Stomach (tissue), 9 donors: ENCODE data around the gene SBF1. TPM values are rescaled to one million over a fixed set of nuclear protein-coding genes. Genes with fewer than 3 reads are reported as not detected.

Source experiments
- DNase-seq, 2 donors: peaks; one replicate each; pipeline versions ENCODE4 v3.0.0 to v3.0.0-alpha.2; 2013 to 2019
- H3K27ac ChIP-seq, 5 donors: fragments of 200-600 bp in 4 of 5; sonication (generic) in 4 of 5; one replicate each; pipeline ENCODE4 v1.5.1; 2013 to 2019; ENCODE audit warnings: mild to moderate bottlenecking in 1 of 5, moderate library complexity in 1 of 5
- H3K27me3 ChIP-seq, 3 donors: fragments of 200-600 bp; sonication (generic); one replicate each; pipeline ENCODE4 v1.5.1; 2017 to 2019; ENCODE audit warnings: mixed run types in 1 of 3
- H3K36me3 ChIP-seq, 4 donors: fragments of 200-600 bp; sonication (generic); 1 replicate in 3 of 4; 2 replicates in 1 of 4; pipeline ENCODE4 v1.5.1; 2016 to 2019
- H3K4me1 ChIP-seq, 4 donors: fragments of 200-600 bp; sonication (generic); one replicate each; pipeline ENCODE4 v1.5.1; 2016 to 2019
- H3K4me3 ChIP-seq, 4 donors: fragments of 200-600 bp; sonication (generic) in 3 of 4; one replicate each; pipeline ENCODE4 v1.5.1; 2016 to 2019; ENCODE audit warnings: mild to moderate bottlenecking in 1 of 4
- H3K9me3 ChIP-seq, 4 donors: fragments of 200-600 bp; sonication (generic); one replicate each; pipeline ENCODE4 v1.5.1; 2016 to 2019
- CTCF ChIP-seq, 7 experiments: fragments of 450-650 bp in 4 of 7; fragments of 200-600 bp in 3 of 7; sonication (generic) in 3 of 7; IDR thresholded peaks; one replicate each; pipeline ENCODE4 v1.5.1; 2016 to 2019; ENCODE audit warnings: antibody characterized with exemption in 7 of 7, control low read depth in 2 of 7, mild to moderate bottlenecking in 1 of 7
- EP300 ChIP-seq: sonication (generic); formaldehyde crosslinking; IDR thresholded peaks from one replicate; pipeline ENCODE4 v1.6.1; 2017; ENCODE audit warnings: antibody characterized with exemption
- POLR2A ChIP-seq, 4 donors: fragments of 450-650 bp; IDR thresholded peaks; one replicate each; pipeline ENCODE4 v1.6.1; 2016; ENCODE audit warnings: antibody characterized with exemption in 4 of 4, control low read depth in 2 of 4, mild to moderate bottlenecking in 1 of 4, moderate library complexity in 1 of 4
- POLR2AphosphoS5 ChIP-seq, 3 donors: sonication (generic); formaldehyde crosslinking; IDR thresholded peaks; one replicate each; pipeline ENCODE4 v1.6.1; 2016; ENCODE audit warnings: antibody characterized with exemption in 3 of 3
- WGBS, 5 donors: extraction: QIAGEN DNeasy Blood & Tissue Kit in 3 of 5; methylation state at CpG; one replicate each; pipeline versions ENCODE4 v1.1.5 to v1.1.7; 2013 to 2018; 5-methylcytosine and 5-hydroxymethylcytosine counted together
- intact Hi-C: fragments of 100-400 bp; cut with DNase I; formaldehyde crosslinking; loops from one replicate; pipeline ENCODE4 v1.15.1; 2023; ENCODE audit warnings: low total_unique reads
- polyA plus RNA-seq, 3 donors: library from polyadenylated mRNA; stranded (reverse); fragments of 200-250 nt; gene quantifications; one replicate each; pipeline ENCODE4 v1.2.3, GENCODE V29; 2013
- total RNA-seq, 5 donors: library from RNA; depleted of rRNA; stranded (reverse); fragments of >200 nt; gene quantifications; one replicate each; pipeline versions ENCODE4 v1.1.0 to v1.2.3, GENCODE V29; 2014 to 2016
- donor health status: healthy with polysubstance abuse.
- donor health status: Bipolar disorder and iron deficiency.
- donor health status: healthy.

SBF1 gene
- total and polyA plus RNA-seq, 8 donors, result 9.6 to 122 (median 50.6) TPM

GRCh38 chr22:50422046-50422445 lies 52.8 kb downstream of the SBF1 start:
- Histone ChIP-seq H3K4me3 (no peak overlapping the region), H3K9me3 (no peaks in the 10 kb centered on the region), H3K4me1 (no peaks in the 10 kb centered on the region), H3K27ac (no peak overlapping the region), H3K27me3 (no peaks in the 10 kb centered on the region), H3K36me3 (peaks cover 70 to 100% (median 98%) of the 10 kb centered on the region in 4 donors)
- TF ChIP-seq POLR2AphosphoS5 (IDR thresholded peaks at IDR 0.05), result no peak
- TF ChIP-seq CTCF (IDR thresholded peaks at IDR 0.05), result no peak
- TF ChIP-seq POLR2A (IDR thresholded peaks at IDR 0.05), result no peak
- no peak for TF ChIP-seq EP300
- intact Hi-C loops, result no loop called here
- 92 to 96% (median 94%) methylated on average over 14 of the region's 14 CpGs for WGBS, 5 donors
- DNase-seq, result no peak

GRCh38 chr22:50420581-50420980 lies 54.3 kb downstream of the SBF1 start:
- Histone ChIP-seq H3K4me3 (no peak overlapping the region), H3K27me3 (no peaks in the 10 kb centered on the region), H3K36me3 (peaks cover 85 to 100% (median 100%) of the 10 kb centered on the region in 4 donors), H3K27ac (no peak overlapping the region), H3K4me1 (no peaks in the 10 kb centered on the region), H3K9me3 (no peaks in the 10 kb centered on the region)
- DNase-seq, result no peak
- intact Hi-C loops, result no loop called here
- WGBS, 5 donors, result 78 to 90% (median 85%) methylated on average over 12 of the region's 12 CpGs
- no peak for TF ChIP-seq EP300
- TF ChIP-seq POLR2A (IDR thresholded peaks at IDR 0.05), result no peak
- no peak for TF ChIP-seq CTCF (IDR thresholded peaks at IDR 0.05)
- TF ChIP-seq POLR2AphosphoS5 (IDR thresholded peaks at IDR 0.05), result no peak

GRCh38 chr22:50420015-50420414 lies 54.8 kb downstream of the SBF1 start:
- Histone ChIP-seq H3K27ac (no peak overlapping the region), H3K36me3 (peaks cover 91 to 100% (median 100%) of the 10 kb centered on the region in 4 donors), H3K4me1 (no peaks in the 10 kb centered on the region), H3K9me3 (no peaks in the 10 kb centered on the region), H3K27me3 (no peaks in the 10 kb centered on the region), H3K4me3 (no peak overlapping the region)
- no peak for DNase-seq
- no peak for TF ChIP-seq POLR2A (IDR thresholded peaks at IDR 0.05)
- no peak for TF ChIP-seq EP300
- TF ChIP-seq POLR2AphosphoS5 (IDR thresholded peaks at IDR 0.05), result no peak
- no peak for TF ChIP-seq CTCF (IDR thresholded peaks at IDR 0.05)
- intact Hi-C loops, result no loop called here
- 87 to 96% (median 92%) methylated on average over 10 of the region's 10 CpGs for WGBS, 5 donors

- Histone ChIP-seq H3K4me1 (no peaks in the 10 kb centered on the region), H3K27ac (no peak overlapping the region), H3K36me3 (peaks cover 97 to 100% (median 100%) of the 10 kb centered on the region in 4 donors), H3K4me3 (no peak overlapping the region), H3K27me3 (no peaks in the 10 kb centered on the region), H3K9me3 (no peaks in the 10 kb centered on the region)
- TF ChIP-seq POLR2AphosphoS5 (IDR thresholded peaks at IDR 0.05) (no peak), POLR2A (IDR thresholded peaks at IDR 0.05) (no peak), CTCF (IDR thresholded peaks at IDR 0.05) (no peak), EP300 (no peak)
- intact Hi-C loops, result no loop called here
- DNase-seq, result no peak
- WGBS, 5 donors, result 87 to 93% (median 92%) methylated on average over 8 to 9 of the region's 9 CpGs
Observed at GRCh38 chr22:50419116-50419515, 55.7 kb downstream of the SBF1 start.
